ENCODE data around the gene KCNQ5.
"Not testable (repeated sequence)": the region's sequence is repeated elsewhere in the genome, so short reads cannot be mapped to it uniquely, and the experiment has no call there.

The KCNQ5 gene

GRCh38 chr6:72841195-72841594 is 219.3 kb downstream of the KCNQ5 start:
- no peak for DNase-seq (ENCODE audit: low read depth, low spot score)

DNA sequence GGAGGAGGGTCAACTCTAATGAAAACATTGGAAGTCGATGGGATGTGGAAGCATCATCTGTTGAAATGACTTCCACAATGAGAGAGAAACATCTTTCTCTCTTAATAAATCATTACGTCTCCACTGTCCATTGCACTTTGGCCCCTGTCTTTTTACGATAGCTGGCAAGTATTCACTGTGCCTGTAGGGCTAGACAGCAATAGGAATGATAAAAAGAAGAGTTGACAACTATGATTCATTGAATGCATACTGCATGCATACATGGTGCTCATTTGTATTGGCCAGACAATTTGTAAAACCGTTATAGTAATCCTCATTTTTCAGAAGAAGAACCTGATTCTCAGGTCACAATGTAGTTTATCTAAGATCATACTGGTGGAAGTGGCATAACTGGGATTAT is 220.3 kb downstream of the KCNQ5 start:
- DNase-seq (ENCODE audit: low read depth, low spot score), result no peak

- no peak for DNase-seq (ENCODE audit: low read depth, low spot score)
Measured at GRCh38 chr6:72844614-72845013, 222.8 kb downstream of the KCNQ5 start.

- DNase-seq (ENCODE audit: low read depth, low spot score), result no peak
Measured at GRCh38 chr6:72849346-72849745, 227.5 kb downstream of the KCNQ5 start.

GRCh38 chr6:72850040-72850439 is 228.2 kb downstream of the KCNQ5 start:
- DNase-seq (ENCODE audit: low read depth, low spot score), result no peak

- DNase-seq (ENCODE audit: low read depth, low spot score), result no peak
Measured at GRCh38 chr6:72850469-72850868, 228.6 kb downstream of the KCNQ5 start.

DNA sequence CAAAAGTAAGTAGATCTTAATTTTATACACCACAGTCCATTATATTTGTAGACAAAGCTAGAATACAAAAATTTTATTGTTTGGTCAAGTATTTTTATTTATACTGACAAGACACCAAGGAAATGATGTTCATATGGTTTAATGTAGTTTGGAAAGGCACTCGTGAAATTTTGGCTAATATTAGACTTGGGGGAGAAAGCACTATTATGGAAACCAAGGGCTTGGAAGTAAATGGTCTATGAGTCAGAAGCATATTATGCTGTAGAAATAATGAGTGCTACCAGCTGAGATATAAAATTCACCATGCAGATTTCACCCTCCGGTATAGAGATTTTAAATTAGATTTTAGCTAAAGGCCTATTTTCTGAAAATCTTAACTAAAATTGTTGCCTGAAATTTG is 233.6 kb downstream of the KCNQ5 start:
- no peak for DNase-seq (ENCODE audit: low read depth, low spot score)

DNA sequence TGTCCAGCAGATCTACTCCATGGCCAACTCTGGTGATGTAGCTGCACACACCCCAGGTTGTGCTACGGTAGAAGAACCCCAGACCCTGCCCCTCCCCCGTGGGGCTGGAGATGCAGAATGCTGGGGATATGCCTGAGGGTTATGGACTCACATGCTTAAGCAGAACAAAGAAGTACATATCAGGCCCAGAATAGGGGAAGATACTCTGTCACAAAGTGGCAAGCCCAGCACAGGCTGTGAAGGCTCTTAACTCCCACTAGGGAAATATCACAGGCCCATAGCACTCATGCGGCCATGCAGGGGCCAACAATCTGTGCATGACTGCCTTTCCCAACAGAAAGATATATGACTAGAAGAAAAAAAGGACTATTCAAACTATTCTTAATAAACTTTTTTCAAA is 234.9 kb downstream of the KCNQ5 start:
- no peak for DNase-seq (ENCODE audit: low read depth, low spot score)

GRCh38 chr6:72857791-72858585 is 236.1 kb downstream of the KCNQ5 start:
- no peak for DNase-seq (ENCODE audit: low read depth, low spot score)

- DNase-seq (ENCODE audit: low read depth, low spot score), result no peak
Measured at GRCh38 chr6:72861059-72861458, 239.2 kb downstream of the KCNQ5 start.

- DNase-seq (ENCODE audit: low read depth, low spot score), result no peak
Measured at GRCh38 chr6:72861935-72862432, 240.1 kb downstream of the KCNQ5 start.

GRCh38 chr6:72863131-72863530 is 241.3 kb downstream of the KCNQ5 start:
- DNase-seq (ENCODE audit: low read depth, low spot score), result no peak

DNA sequence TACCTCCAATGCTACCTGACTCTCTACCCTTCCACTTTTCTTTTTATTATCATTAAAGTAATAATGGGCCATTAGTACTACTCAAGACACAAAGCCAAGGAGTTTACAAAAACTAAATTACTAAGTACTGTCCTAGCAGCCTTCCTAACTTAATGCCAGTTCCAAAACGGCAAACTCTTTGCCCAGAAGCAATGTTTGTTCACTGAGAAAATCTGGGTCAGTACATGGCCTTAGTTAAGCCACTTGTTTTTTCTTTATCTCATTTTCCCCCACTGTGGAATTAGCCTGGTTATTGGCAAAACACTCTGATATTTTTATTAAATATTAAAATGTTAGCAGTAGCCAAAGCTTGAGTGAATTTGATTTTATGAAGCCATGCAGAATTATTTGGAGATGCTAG is 242.4 kb downstream of the KCNQ5 start:
- DNase-seq (ENCODE audit: low read depth, low spot score), result no peak

- no peak for DNase-seq (ENCODE audit: low read depth, low spot score)
Measured at GRCh38 chr6:72864799-72865198, 242.9 kb downstream of the KCNQ5 start.

GRCh38 chr6:72865467-72865866 is 243.6 kb downstream of the KCNQ5 start:
- DNase-seq (ENCODE audit: low read depth, low spot score), result no peak

DNA sequence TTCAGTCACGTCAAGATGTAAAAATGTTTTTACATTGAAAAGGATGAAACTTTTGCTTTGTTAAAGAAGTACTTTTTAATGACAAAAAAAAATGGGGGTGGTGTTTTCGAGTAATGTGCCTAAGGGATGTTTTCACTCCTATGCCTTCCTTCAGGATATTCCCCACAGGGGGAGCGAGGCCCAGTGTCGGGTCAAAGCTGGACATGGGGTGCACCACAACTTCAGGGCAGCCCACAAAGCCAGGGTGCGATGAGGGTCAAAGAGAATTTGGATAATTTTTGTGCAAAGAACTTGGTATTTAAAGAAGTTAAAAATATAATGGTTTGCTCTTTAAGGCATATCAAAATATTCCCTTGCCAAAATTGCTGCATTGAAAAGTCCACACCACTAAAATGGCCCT is 247.8 kb downstream of the KCNQ5 start:
- no peak for DNase-seq (ENCODE audit: low read depth, low spot score)

- no peak for DNase-seq (ENCODE audit: low read depth, low spot score)
Measured at GRCh38 chr6:72873433-72873832, 251.6 kb downstream of the KCNQ5 start.

GRCh38 chr6:72876256-72876655 is 254.4 kb downstream of the KCNQ5 start:
- no peak for DNase-seq (ENCODE audit: low read depth, low spot score)

- no peak for DNase-seq (ENCODE audit: low read depth, low spot score)
Measured at GRCh38 chr6:72886170-72886569, 264.3 kb downstream of the KCNQ5 start.

GRCh38 chr6:72890233-72890632 is 268.4 kb downstream of the KCNQ5 start:
- DNase-seq (ENCODE audit: low read depth, low spot score), result no peak

DNA sequence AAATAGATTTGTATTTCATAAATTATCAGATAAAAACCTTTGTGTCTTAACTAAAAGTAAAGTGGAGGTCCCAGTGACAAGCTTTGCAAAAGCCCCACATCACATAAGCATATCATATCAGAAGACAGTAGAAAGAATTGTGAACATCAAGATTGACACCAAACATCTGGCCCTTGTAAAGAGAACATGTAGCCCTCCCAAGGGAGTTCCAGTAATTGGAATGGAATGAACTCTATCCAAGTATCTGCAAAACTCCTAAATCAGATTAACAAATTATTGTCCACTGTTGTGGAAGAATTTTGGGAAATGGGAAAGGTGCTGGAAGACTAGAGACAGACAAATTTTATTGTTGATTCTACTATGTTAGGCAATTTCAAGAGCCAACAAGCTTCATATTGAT is 268.8 kb downstream of the KCNQ5 start:
- DNase-seq (ENCODE audit: low read depth, low spot score), result no peak

- DNase-seq (ENCODE audit: low read depth, low spot score), result no peak
Measured at GRCh38 chr6:72892901-72893300, 271.0 kb downstream of the KCNQ5 start.

- no peak for DNase-seq (ENCODE audit: low read depth, low spot score)
Measured at GRCh38 chr6:72894091-72894490, 272.2 kb downstream of the KCNQ5 start.

DNA sequence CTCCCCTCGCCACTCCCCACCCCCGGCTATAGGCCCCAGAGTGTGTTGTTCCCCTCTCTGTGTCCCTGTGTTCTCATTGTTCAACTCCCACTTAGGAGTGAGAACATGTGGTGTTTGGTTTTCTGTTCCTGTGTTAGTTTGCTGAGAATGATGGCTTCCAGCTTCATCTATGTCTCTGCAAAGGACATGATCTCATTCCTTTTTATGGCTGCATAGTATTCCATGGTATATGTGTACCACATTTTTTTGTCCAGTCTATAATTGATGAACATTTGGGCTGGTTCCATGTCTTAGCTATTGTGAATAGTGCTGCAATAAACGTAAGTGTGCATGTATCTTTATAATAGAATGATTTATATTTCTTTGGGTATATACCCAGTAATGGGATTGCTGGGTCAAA is 276.4 kb downstream of the KCNQ5 start:
- DNase-seq (ENCODE audit: low read depth, low spot score), result not testable (repeated sequence)

Measured in brain pericyte (primary cell).